OCI-LY1 (cell line): ENCODE data around the gene KATNAL1.

Experiments
- H2AFZ ChIP-seq: fragments of 200-600 bp; sonication (generic), shearing (Covaris generic); 2 replicates; pipeline ENCODE4 v1.6.0; 2014; ENCODE audit warnings: antibody characterized with exemption, mild to moderate bottlenecking, low read length
- H3F3A ChIP-seq: fragments of 200-600 bp; sonication (generic), shearing (Covaris generic); 2 replicates; pipeline ENCODE4 v1.6.0; 2014; ENCODE audit warnings: mild to moderate bottlenecking, antibody characterized with exemption, low read length, moderate library complexity; ENCODE audit not compliant: insufficient read depth
- H3K27ac ChIP-seq: fragments of 200-600 bp; sonication (generic); 2 replicates; pipeline ENCODE4 v1.5.1; 2014; ENCODE audit warnings: low read length, mixed run types, mild to moderate bottlenecking, low read depth; ENCODE audit not compliant: poor library complexity, severe bottlenecking
- H3K27me3 ChIP-seq: fragments of 200-600 bp; sonication (generic); 2 replicates; pipeline ENCODE4 v1.6.0; 2014; ENCODE audit warnings: antibody characterized with exemption, mild to moderate bottlenecking, low read length, moderate library complexity; ENCODE audit not compliant: insufficient read depth
- H3K36me3 ChIP-seq: fragments of 200-600 bp; sonication (generic); 2 replicates; pipeline ENCODE4 v1.6.1; 2014; ENCODE audit warnings: mild to moderate bottlenecking, antibody characterized with exemption, low read length, moderate library complexity, mixed read lengths; ENCODE audit not compliant: insufficient read depth
- H3K4me1 ChIP-seq: fragments of 200-600 bp; sonication (generic); 2 replicates; pipeline ENCODE4 v1.5.1; 2014; ENCODE audit warnings: mild to moderate bottlenecking, low read length, moderate library complexity; ENCODE audit not compliant: insufficient read depth, severe bottlenecking
- H3K4me2 ChIP-seq: fragments of 200-600 bp; sonication (generic), shearing (Covaris generic); 2 replicates; pipeline ENCODE4 v1.6.1; 2014; ENCODE audit warnings: low read length
- H3K4me3 ChIP-seq: fragments of 200-600 bp; sonication (generic); 2 replicates; pipeline ENCODE4 v1.5.1; 2014; ENCODE audit warnings: low read length, low read depth, mild to moderate bottlenecking, mixed read lengths; ENCODE audit not compliant: poor library complexity, severe bottlenecking
- H3K79me2 ChIP-seq: fragments of 200-600 bp; shearing (Covaris generic); 2 replicates; pipeline ENCODE4 v1.6.1; 2016; ENCODE audit warnings: mixed run types, low read length, mixed read lengths; ENCODE audit not compliant: insufficient read depth
- H3K9ac ChIP-seq: fragments of 200-600 bp; sonication (generic), shearing (Covaris generic); 2 replicates; pipeline ENCODE4 v1.6.1; 2014; ENCODE audit warnings: mild to moderate bottlenecking, low read length, mixed read lengths
- H3K9me2 ChIP-seq: fragments of 200-600 bp; sonication (generic), shearing (Covaris generic); 2 replicates; pipeline ENCODE4 v1.6.1; 2014; ENCODE audit warnings: low read depth, mild to moderate bottlenecking, low read length, mixed read lengths
- H3K9me3 ChIP-seq: fragments of 200-600 bp; shearing (Covaris generic); 2 replicates; pipeline ENCODE4 v1.6.1; 2014; ENCODE audit warnings: low read length, mixed read lengths
- H4K20me1 ChIP-seq: fragments of 200-600 bp; sonication (generic), shearing (Covaris generic); 2 replicates; pipeline ENCODE4 v1.6.0; 2016; ENCODE audit warnings: mild to moderate bottlenecking, low read length; ENCODE audit not compliant: insufficient read depth
- CTCF ChIP-seq: fragments of 200-600 bp; sonication (generic), shearing (Covaris generic); IDR thresholded peaks from 2 replicates; pipeline ENCODE4 v1.5.1; 2017; ENCODE audit warnings: mild to moderate bottlenecking, antibody characterized with exemption, low read length, moderate library complexity, mixed read lengths
- EZH2 ChIP-seq: fragments of 200-600 bp; sonication (generic), shearing (Covaris generic); IDR thresholded peaks from 2 replicates; pipeline ENCODE4 v1.8.0; 2017; ENCODE audit warnings: borderline replicate concordance, mixed run types, mild to moderate bottlenecking, antibody characterized with exemption, low read length, moderate library complexity, mixed read lengths

Gene KATNAL1

DNA sequence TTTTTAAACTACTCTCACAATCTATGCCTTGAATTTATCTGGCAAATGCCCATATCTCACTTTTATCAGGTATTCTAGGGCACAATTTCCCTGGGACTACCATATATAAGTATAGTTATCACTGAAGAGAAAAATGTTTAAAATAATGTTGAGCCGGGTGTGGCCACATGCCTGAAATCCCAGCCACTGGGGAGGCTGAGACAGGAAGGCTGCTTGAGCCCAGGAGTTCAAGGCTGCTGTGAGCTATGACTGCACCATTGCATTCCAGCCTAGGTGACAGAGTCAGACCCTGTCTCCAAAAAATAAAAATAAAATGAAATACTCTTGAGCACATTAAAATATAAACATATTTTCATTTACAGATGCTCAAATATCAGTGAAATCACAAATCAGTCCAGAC, 4.1 kb downstream of the KATNAL1 start:
- Histone ChIP-seq H3K4me2 (peak overlapping the region; percentile 63), H3K36me3 (no peaks in the 10 kb centered on the region), H3K9ac (no peak overlapping the region; the same call in 1 of the 2 replicates), H3K9me2 (no peaks in the 10 kb centered on the region), H3K79me2 (peaks cover 69% of the 10 kb centered on the region), H3K27me3 (no peaks in the 10 kb centered on the region), H2AFZ (no peak overlapping the region), H3K4me3 (peak overlapping the region; percentile 26), H3F3A (no peaks in the 10 kb centered on the region), H3K9me3 (peaks cover 5% of the 10 kb centered on the region; the same call in 1 of the 2 replicates), H3K4me1 (peaks cover 53% of the 10 kb centered on the region), H3K27ac (peak overlapping the region; percentile 57), H4K20me1 (no peaks in the 10 kb centered on the region)
- TF ChIP-seq CTCF (no peak), EZH2 (no peak)

DNA sequence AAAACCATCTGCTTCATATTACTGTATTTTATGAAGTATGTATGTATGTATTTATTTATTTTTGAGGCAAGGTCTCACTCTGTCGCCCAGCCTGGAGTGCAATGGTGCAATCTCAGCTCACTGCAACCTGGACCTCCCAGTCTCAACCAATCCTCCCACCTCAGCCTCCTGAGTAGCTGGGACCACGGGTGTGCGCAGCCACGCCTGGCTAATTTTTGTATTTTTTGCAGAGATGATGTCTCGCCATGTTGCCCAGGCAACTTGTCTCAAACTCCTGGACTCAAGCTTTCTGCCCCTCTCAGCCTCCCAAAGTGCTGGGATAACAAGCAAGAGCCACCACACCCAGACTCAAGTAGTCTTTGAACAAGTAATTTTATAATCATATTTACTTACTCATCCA, 5.5 kb downstream of the KATNAL1 start:
- no peak overlapping the region for H3K9ac ChIP-seq
- H3K9me3 ChIP-seq = peaks cover 5% of the 10 kb centered on the region; the same call in 1 of the 2 replicates

DNA sequence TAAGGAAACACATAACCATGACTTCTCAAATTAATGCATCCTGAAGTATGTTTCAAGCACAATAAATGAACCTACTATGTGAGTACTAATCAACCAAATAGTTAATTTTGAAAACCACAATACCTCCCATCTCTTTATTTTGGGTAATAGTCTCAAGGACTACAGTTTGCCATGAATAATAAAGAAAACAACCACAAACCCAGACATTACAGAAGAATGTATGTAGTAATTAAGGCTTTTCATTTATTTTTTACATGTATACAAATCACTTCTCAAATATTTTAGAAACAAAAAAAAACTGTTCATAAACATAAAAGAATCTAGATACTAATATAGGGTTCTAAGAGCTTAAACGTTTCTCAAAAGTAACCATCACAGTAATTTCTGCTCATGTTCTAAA, 6.8 kb downstream of the KATNAL1 start:
- Histone ChIP-seq H3K9me2 (no peaks in the 10 kb centered on the region), H3K4me1 (peaks cover 38% of the 10 kb centered on the region), H3K27ac (no peak overlapping the region), H3K79me2 (peaks cover 63% of the 10 kb centered on the region), H3K4me2 (no peak overlapping the region), H3K4me3 (no peak overlapping the region), H3K9me3 (peaks cover 5% of the 10 kb centered on the region; the same call in 1 of the 2 replicates), H4K20me1 (no peaks in the 10 kb centered on the region), H2AFZ (no peak overlapping the region), H3F3A (no peaks in the 10 kb centered on the region), H3K9ac (no peak overlapping the region), H3K36me3 (no peaks in the 10 kb centered on the region), H3K27me3 (no peaks in the 10 kb centered on the region)
- TF ChIP-seq EZH2 (no peak), CTCF (no peak)

More for the DNA sequence above, 5.5 kb downstream of the KATNAL1 start:
- H3K4me2 ChIP-seq = no peak overlapping the region
- H3F3A ChIP-seq = no peaks in the 10 kb centered on the region
- H3K4me3 ChIP-seq = no peak overlapping the region
- no peaks in the 10 kb centered on the region for H3K9me2 ChIP-seq
- H3K27me3 ChIP-seq = no peaks in the 10 kb centered on the region
- peaks cover 72% of the 10 kb centered on the region for H3K79me2 ChIP-seq
- no peaks in the 10 kb centered on the region for H3K36me3 ChIP-seq
- no peak overlapping the region for H3K27ac ChIP-seq
- H3K4me1 ChIP-seq = peaks cover 45% of the 10 kb centered on the region
- no peaks in the 10 kb centered on the region for H4K20me1 ChIP-seq
- no peak for TF ChIP-seq CTCF
- TF ChIP-seq EZH2 = no peak
- no peak overlapping the region for H2AFZ ChIP-seq
